Cardiac muscle cell (in vitro differentiated cells and primary cell): ENCODE results near the gene CPNE8. TPM values are rescaled to one million over a fixed set of nuclear protein-coding genes. Genes with fewer than 3 reads are reported as not detected.

ENCODE experiments used
- DNase-seq, 2 donors: peaks; one replicate each; pipeline versions ENCODE4 v3.0.0 to v3.0.0-alpha.2; 2010 to 2017; ENCODE audit warnings: low read depth in 1 of 2, low spot score in 1 of 2
- H3K27ac ChIP-seq: fragments of 200-600 bp; sonication (generic); 2 replicates; pipeline ENCODE4 v1.5.1; 2016
- H3K27me3 ChIP-seq: fragments of 200-600 bp; sonication (generic); 2 replicates; pipeline ENCODE4 v1.6.0; 2016; ENCODE audit warnings: control low read depth
- H3K36me3 ChIP-seq: fragments of 200-600 bp; sonication (generic); 2 replicates; pipeline ENCODE4 v1.5.1; 2016; ENCODE audit warnings: control low read depth
- H3K4me1 ChIP-seq: fragments of 200-600 bp; sonication (generic); 2 replicates; pipeline ENCODE4 v1.8.1; 2017; ENCODE audit warnings: low read depth, mild to moderate bottlenecking, mixed run types
- H3K4me3 ChIP-seq: fragments of 200-600 bp; sonication (generic); 2 replicates; pipeline ENCODE4 v1.5.1; 2016; ENCODE audit warnings: mild to moderate bottlenecking
- H3K9me3 ChIP-seq: fragments of 200-600 bp; sonication (generic); 2 replicates; pipeline ENCODE4 v1.5.1; 2017; ENCODE audit warnings: low read depth, mild to moderate bottlenecking, control low read depth
- CTCF ChIP-seq: IDR thresholded peaks from 2 replicates; pipeline ENCODE4 v1.5.1; 2012; ENCODE audit warnings: low read depth, mild to moderate bottlenecking, low read length
- polyA plus RNA-seq: library from polyadenylated mRNA; unstranded; fragments of >200 nt; fragmentation: Nextera tagmentation; extraction: Ambion mirVana; gene quantifications from 2 replicates; pipeline ENCODE4 v1.2.1, GENCODE V29; 2016
- total RNA-seq: library from RNA; depleted of rRNA; stranded (reverse); fragments of >200 nt; gene quantifications from 2 replicates; pipeline ENCODE4 v1.2.3, GENCODE V29; 2016

The CPNE8 gene
- 0.60 and 0.81 TPM in 2 replicates for total RNA-seq
- polyA plus RNA-seq, result 0.12 and 0.42 TPM in 2 replicates

- Histone ChIP-seq H3K36me3 (no peaks in the 10 kb centered on the region), H3K27ac (no peak within 1 kb of the TSS)
- TF ChIP-seq CTCF, result no peak
Measured at GRCh38 chr12:38905480-38906351, at the start of gene CPNE8. TSS of gene CPNE8 (minus strand) at chr12:38905591. CDS start at chr12:38905534, 57 bp downstream.

GRCh38 chr12:38954238-38954873 is 49.0 kb upstream of the CPNE8 start:
- H3K27ac ChIP-seq, result no peak overlapping the region
- no peaks in the 10 kb centered on the region for H3K36me3 ChIP-seq
- no peak overlapping the region for H3K4me3 ChIP-seq
- TF ChIP-seq CTCF, result no peak
- H3K4me1 ChIP-seq, result no peaks in the 10 kb centered on the region
- H3K27me3 ChIP-seq, result no peaks in the 10 kb centered on the region
- no peak for DNase-seq
- no peaks in the 10 kb centered on the region for H3K9me3 ChIP-seq

More at GRCh38 chr12:38905480-38906351, at the start of gene CPNE8:
- H3K4me3 ChIP-seq, result peak within 1 kb of the TSS; percentile 38
- peaks cover 24% of the 10 kb centered on the region for H3K27me3 ChIP-seq
- H3K9me3 ChIP-seq, result no peaks in the 10 kb centered on the region
- H3K4me1 ChIP-seq, result no peaks in the 10 kb centered on the region
- peak; percentile 19 to 89 for DNase-seq

DNA sequence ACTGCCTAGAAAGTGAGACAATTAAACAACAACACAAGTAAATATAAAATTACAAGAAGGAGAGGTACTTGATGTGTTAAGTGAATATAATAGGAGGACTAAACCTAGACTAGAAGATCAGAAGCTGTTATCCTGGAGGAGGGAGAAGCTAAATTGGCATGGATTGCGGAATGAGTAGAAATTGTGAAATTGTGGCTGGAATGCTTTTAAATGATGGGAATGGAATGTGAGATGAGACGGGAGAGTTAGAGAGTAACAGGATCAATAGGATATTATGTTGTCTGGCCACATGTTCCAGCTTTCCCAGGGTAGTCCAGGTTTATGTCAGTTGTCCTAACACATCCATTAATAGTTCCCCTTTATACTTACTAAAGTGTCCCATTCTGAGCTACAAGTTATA is 44.0 kb upstream of the CPNE8 start:
- no peaks in the 10 kb centered on the region for H3K27me3 ChIP-seq
- H3K9me3 ChIP-seq, result no peaks in the 10 kb centered on the region
- no peak for DNase-seq
- TF ChIP-seq CTCF, result no peak
- H3K4me1 ChIP-seq, result no peaks in the 10 kb centered on the region
- H3K27ac ChIP-seq, result no peak overlapping the region
- no peaks in the 10 kb centered on the region for H3K36me3 ChIP-seq
- H3K4me3 ChIP-seq, result no peak overlapping the region

DNA sequence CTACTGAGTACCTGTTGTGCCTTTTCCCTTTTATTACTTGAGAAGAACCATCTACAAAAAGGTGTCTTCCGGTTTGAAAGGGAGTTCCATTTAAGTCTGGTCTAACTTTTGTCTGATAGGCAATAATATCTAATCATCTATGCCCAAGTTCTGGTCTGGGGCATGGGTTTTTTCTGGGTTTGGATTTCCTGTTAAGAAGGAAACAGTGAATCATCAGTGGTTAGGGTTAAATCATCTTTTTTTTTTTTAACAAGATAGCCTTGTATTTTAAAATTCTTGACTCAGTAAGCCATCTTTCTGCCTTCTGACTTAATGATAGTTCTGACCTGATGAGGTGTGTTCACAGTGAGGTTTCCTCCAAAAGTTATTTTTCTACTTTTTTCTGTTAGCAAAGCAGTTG is 29.3 kb upstream of the CPNE8 start:
- TF ChIP-seq CTCF, result no peak
- H3K4me1 ChIP-seq, result no peaks in the 10 kb centered on the region
- no peak overlapping the region for H3K27ac ChIP-seq
- DNase-seq, result no peak
- no peaks in the 10 kb centered on the region for H3K36me3 ChIP-seq
- H3K4me3 ChIP-seq, result no peak overlapping the region
- H3K9me3 ChIP-seq, result no peaks in the 10 kb centered on the region
- H3K27me3 ChIP-seq, result no peaks in the 10 kb centered on the region

DNA sequence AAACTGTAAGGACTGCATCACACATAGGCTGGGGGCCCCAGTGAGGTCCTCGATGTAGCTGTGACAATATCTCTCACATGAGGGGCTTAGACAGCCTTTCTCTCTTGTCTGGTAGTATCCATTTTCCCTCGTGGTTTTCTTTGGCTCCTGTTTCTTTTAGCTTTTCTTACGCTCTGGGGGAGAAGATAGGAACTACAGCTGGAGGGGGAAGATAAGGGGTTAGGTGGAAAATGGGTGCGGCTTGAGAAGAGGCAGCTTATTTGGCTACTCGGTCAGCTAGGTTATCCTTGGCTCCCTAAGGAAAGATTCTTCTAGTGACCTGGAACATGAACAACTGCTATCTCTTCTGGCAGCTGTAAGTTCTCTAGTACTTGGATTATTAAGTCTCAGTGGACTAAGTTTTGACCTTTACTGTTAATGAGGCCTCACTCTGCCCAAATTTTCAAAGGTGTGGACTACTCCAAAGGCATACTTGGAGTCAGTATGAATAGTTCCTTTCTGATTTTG is 28.7 kb upstream of the CPNE8 start:
- H3K4me3 ChIP-seq, result no peak overlapping the region

More for the DNA sequence above, 28.7 kb upstream of the CPNE8 start:
- TF ChIP-seq CTCF, result no peak
- H3K36me3 ChIP-seq, result no peaks in the 10 kb centered on the region
- no peaks in the 10 kb centered on the region for H3K4me1 ChIP-seq
- H3K27ac ChIP-seq, result no peak overlapping the region
- no peaks in the 10 kb centered on the region for H3K27me3 ChIP-seq
- no peaks in the 10 kb centered on the region for H3K9me3 ChIP-seq
- DNase-seq, result no peak
